Stimulated activated CD8-positive, alpha-beta memory T cell treated with anti-CD3 and anti-CD28 coated beads, Interleukin-15, amount 100 ng/mL, for 24 hours (primary cell): ENCODE results near the gene C3orf52.
"Not testable (repeated sequence)": the region's sequence is repeated elsewhere in the genome, so short reads cannot be mapped to it uniquely, and the experiment has no call there.

ENCODE experiments used
- DNase-seq: peaks from one replicate; pipeline ENCODE4 v3.0.0-alpha.2; 2020; ENCODE audit warnings: low read depth

C3orf52 gene

GRCh38 chr3:112086076-112086854, at the start of gene C3orf52:
Gene C3orf52 (plus strand): TSS chr3:112086389. CDS start chr3:112086408, 19 bp downstream.
- peak; percentile 18 for DNase-seq

GRCh38 chr3:112037194-112037593, 49.0 kb upstream of the C3orf52 start:
- not testable (repeated sequence) for DNase-seq

DNA sequence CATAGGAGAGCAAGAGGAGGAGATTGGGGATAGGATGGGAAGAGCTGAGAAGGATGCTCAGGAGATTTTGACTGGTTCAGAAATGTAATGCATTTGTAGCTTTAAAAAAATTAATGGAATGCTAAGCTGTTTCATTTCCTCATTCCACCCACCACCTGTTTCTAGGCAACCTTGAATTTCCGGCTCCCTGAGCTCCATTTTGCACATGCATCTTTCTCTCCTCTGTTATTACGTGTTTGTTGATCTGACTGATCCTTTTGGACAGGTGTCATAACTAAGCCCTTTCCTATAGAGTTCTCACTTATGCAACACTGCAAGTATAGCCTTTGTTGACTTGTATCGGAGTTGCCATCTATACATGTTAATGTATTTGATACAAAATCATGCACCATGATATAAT, 47.3 kb upstream of the C3orf52 start:
- DNase-seq: no peak

- no peak for DNase-seq
Observed at GRCh38 chr3:112041321-112041720, 44.9 kb upstream of the C3orf52 start.

DNA sequence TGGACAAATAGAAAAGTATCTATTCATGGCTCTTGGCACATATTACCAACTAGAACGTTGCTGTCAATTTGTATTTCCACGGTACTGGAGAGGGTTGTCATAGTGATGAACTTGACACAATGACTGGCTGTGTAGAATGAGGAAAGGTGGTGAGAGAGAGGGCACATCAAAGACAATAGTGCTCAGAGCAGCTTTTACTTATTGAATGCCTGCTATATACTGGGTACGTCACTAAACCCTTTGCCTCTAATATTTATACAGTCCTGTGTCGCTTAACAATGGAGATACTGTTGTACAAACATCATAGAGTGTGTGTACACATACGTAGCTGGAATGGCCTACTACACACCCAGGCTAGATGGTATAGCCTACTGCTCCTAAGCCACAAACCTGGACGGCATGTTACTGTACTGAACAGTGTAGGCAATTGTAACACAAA, 43.3 kb upstream of the C3orf52 start:
- no peak for DNase-seq

GRCh38 chr3:112043621-112044201, 42.5 kb upstream of the C3orf52 start:
- no peak for DNase-seq

GRCh38 chr3:112046599-112046998, 39.6 kb upstream of the C3orf52 start:
- DNase-seq: no peak

GRCh38 chr3:112047264-112047663, 38.9 kb upstream of the C3orf52 start:
- no peak for DNase-seq

- DNase-seq: no peak
Observed at GRCh38 chr3:112048911-112049310, 37.3 kb upstream of the C3orf52 start.

- no peak for DNase-seq
Observed at GRCh38 chr3:112053229-112053628, 33.0 kb upstream of the C3orf52 start.

- no peak for DNase-seq
Observed at GRCh38 chr3:112056451-112056929, 29.7 kb upstream of the C3orf52 start.

DNA sequence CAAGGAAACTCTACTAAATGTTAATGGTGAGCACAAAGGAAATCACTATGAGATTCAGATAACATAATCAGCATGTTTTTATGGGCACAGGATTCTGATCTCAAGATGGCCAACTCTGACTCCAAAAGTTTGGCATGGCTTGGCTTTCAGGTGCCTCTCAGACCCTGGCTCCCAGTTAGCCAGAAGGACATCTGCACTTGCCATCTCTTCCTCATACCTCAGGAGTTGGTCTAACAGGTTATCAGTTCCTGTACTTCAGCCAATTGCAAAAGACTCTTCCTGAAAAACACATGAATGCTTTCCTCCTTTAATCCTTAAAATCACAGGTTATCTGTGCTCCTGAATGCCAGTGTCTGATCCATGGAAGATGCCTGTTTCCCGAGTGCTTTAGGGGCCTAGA, 26.7 kb upstream of the C3orf52 start:
- DNase-seq: no peak

DNA sequence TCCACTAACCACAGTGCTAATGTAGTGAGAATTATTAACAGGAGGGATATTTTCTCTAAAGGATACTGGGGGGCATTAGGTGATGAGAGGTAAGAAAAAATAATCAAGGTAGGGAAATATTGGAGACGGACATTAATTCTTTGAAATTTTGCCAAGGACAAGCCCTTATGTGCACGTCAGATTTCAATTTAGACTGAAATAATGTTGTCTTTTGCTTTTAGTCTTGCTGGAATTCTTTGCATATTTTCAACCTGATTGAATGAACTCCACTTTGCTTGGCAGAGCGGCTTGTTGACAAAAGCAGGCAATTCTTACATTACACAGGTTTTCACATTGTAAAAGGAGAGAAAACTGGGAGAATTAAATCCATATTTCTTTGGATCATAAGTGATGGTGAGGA, 25.0 kb upstream of the C3orf52 start:
- DNase-seq: no peak

GRCh38 chr3:112072387-112073060, 13.7 kb upstream of the C3orf52 start:
- not testable (repeated sequence) for DNase-seq

DNA sequence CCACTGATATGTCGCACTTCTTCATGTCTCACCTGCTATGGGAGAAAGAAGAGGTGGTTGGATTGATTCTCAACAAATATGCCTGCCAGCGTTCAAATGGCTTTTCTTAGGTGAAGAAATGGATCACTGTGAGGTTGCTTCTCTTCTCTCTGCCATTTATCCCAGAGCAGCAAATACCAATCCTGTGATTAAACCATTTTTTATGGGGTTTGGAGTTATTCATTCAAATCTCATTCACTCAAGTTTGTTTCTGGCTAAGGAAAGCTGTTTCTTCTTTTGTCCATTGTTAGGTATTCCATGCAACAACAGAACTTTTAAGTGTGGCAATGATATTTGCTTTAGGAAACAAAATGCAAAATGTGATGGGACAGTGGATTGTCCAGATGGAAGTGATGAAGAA, 12.2 kb upstream of the C3orf52 start:
- DNase-seq: no peak

DNA sequence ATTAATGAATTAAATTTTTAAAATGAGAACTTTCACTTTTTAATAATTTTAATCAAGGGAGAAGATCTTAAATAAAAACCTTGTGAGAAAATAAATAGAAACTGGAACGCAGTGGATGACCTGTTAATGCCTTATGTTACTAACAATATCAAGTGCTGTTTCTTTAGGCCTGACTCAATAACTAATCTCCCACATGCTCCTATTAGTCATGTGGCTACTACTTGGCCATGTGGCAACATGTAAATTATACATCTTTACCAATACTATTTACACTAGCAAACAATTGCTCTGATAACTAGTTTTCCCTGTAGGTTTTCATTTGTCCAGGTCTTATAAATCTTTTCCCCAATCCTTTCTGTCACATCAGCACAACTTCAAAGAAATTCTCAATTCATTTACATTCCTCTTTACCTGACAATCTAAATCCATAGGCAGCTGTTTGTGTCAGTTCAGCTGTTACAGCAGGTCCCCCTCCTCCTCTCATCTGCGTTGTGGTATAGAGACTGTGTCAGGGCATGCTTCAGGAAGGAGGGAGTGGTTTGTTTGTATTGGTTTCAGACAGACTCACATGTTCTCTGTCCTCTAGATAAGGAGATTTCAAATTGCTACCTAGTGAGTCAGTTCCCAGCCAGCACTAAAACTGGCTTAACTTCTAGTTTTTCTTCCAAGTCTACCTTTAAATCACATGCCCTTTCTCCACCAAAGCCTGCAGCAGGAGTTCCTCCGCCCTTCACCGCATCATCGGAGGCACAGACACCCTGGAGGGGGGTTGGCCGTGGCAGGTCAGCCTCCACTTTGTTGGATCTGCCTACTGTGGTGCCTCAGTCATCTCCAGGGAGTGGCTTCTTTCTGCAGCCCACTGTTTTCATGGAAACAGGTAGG, 11.3 kb upstream of the C3orf52 start:
- DNase-seq: no peak

DNA sequence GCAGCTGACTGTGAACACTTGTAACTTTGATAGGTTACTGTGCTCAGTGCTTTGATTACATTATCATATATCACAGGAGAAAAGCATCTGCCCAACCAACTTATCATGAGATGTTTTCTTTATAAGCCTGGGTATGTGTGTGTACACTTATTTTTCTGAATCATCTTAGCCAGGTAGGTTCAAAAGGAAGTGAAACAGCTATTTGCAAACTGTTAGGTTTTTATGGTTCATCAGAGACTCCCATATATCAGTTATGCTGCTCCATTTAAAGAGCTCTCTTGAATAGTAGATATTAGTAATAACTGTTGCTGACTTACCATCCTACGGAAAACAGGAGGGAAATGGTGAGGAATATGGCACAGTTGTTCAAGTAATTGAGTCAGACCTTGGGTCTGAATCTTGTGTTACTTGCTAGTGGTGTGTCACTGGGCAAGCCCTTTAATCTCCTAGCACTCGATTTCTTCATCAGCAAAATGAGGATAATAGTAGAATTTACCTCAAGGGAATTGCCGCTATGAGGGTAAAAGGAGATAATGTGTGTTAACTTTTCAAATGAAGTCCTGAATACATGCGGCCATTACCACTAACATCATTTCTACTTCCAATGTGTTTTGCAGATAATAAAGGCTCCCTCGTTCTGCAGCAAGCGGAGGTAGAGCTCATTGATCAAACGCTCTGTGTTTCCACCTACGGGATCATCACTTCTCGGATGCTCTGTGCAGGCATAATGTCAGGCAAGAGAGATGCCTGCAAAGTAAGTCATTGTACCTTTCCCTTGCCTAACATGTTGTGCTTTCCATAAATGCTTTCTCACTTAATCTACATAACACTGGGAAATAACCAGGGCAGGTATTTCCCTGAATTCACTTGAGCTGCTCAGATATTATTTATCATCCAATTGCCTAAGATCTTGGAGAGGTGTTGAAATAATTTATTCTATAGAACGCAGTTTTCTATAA, 7.8 kb upstream of the C3orf52 start:
- no peak for DNase-seq

DNA sequence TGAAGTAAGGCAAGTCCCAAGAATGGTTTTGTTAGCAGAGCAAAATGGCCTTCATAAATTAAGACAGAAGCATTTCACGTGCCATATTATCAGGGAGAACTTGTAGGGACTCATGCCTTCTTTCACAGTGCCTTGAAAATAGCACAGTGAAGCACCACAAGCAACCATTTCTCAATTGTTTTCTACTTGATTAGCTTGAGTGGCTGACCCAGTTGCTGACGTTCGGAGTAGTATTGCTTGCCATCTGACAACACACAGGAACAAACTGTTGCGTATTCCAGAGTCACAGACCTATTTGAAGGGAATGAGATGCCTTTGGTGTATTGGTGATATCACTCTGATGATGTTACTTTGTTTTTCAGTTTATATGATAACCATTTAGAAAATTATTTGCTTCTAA, 3.0 kb upstream of the C3orf52 start:
- no peak for DNase-seq

- DNase-seq: no peak
Observed at GRCh38 chr3:112084980-112085705, 1.0 kb upstream of the C3orf52 start.

DNA sequence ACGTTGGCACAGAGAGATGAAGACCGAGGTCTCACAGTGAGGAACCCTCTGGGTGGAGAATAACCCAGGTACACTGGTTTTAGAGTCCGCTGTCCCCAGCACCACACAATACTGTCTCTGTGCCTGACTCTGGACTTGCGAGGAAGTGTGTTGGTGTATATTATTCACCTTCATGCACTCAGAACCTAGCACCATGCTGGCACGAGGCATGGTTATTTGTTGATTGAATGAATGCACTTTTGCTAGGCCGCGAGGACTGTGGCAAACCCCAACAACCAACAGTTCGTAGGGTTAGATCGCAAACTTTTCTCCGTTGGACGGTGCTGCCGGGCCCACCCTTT, 484 bp upstream of the C3orf52 start:
- no peak for DNase-seq
